NT2/D1 (cell line): ENCODE measurements around the gene CNOT10.
A peak's percentile ranks its signal among the peaks of the same experiment; 100 is the strongest.

Source experiments
- DNase-seq: peaks from one replicate; pipeline ENCODE4 v3.0.0-alpha.2; 2011; ENCODE audit warnings: low read depth, low spot score
- H3K27me3 ChIP-seq: 2 replicates; pipeline ENCODE4 v1.6.0; 2011; ENCODE audit warnings: mild to moderate bottlenecking; ENCODE audit not compliant: insufficient read length, insufficient read depth
- H3K36me3 ChIP-seq: 2 replicates; pipeline ENCODE4 v1.6.1; 2011; ENCODE audit warnings: mild to moderate bottlenecking, low read length, mixed read lengths; ENCODE audit not compliant: insufficient read depth, insufficient read length
- H3K4me1 ChIP-seq: 2 replicates; pipeline ENCODE4 v1.5.1; 2011; ENCODE audit not compliant: insufficient read depth, insufficient read length
- H3K4me3 ChIP-seq: 2 replicates; pipeline ENCODE4 v1.5.1; 2011; ENCODE audit warnings: low read depth; ENCODE audit not compliant: insufficient read length
- H3K9ac ChIP-seq: 2 replicates; pipeline ENCODE4 v1.6.0; 2011; ENCODE audit warnings: low read depth; ENCODE audit not compliant: insufficient read length
- H3K9me3 ChIP-seq: 2 replicates; pipeline ENCODE4 v1.5.1; 2011; ENCODE audit warnings: mild to moderate bottlenecking, low read length; ENCODE audit not compliant: insufficient read depth
- SUZ12 ChIP-seq: IDR thresholded peaks from 2 replicates; pipeline ENCODE4 v1.6.1; 2011; ENCODE audit not compliant: insufficient read length, insufficient read depth; ENCODE audit errors: extremely low read depth
- YY1 ChIP-seq: IDR thresholded peaks from 2 replicates; pipeline ENCODE4 v1.6.1; 2011; ENCODE audit not compliant: insufficient read length, insufficient read depth
- ZNF274 ChIP-seq: IDR thresholded peaks from 2 replicates; pipeline ENCODE4 v1.6.1; 2011; ENCODE audit warnings: mild to moderate bottlenecking, low read depth, low read length

The CNOT10 gene

GRCh38 chr3:32708672-32709283 is 23.8 kb downstream of the CNOT10 start:
- Histone ChIP-seq H3K36me3 (peaks cover 74% of the 10 kb centered on the region), H3K4me1 (no peaks in the 10 kb centered on the region), H3K9me3 (no peaks in the 10 kb centered on the region), H3K4me3 (no peak overlapping the region), H3K9ac (no peak overlapping the region), H3K27me3 (no peaks in the 10 kb centered on the region)
- DNase-seq: no peak
- TF ChIP-seq YY1: no peak
- TF ChIP-seq SUZ12: no peak
- TF ChIP-seq ZNF274: no peak

GRCh38 chr3:32709346-32709745 is 24.4 kb downstream of the CNOT10 start:
- no peak for DNase-seq
- TF ChIP-seq SUZ12 (no peak), YY1 (no peak), ZNF274 (no peak)
- Histone ChIP-seq H3K4me3 (no peak overlapping the region), H3K4me1 (no peaks in the 10 kb centered on the region), H3K27me3 (no peaks in the 10 kb centered on the region), H3K36me3 (peaks cover 74% of the 10 kb centered on the region), H3K9ac (no peak overlapping the region), H3K9me3 (no peaks in the 10 kb centered on the region)

DNA sequence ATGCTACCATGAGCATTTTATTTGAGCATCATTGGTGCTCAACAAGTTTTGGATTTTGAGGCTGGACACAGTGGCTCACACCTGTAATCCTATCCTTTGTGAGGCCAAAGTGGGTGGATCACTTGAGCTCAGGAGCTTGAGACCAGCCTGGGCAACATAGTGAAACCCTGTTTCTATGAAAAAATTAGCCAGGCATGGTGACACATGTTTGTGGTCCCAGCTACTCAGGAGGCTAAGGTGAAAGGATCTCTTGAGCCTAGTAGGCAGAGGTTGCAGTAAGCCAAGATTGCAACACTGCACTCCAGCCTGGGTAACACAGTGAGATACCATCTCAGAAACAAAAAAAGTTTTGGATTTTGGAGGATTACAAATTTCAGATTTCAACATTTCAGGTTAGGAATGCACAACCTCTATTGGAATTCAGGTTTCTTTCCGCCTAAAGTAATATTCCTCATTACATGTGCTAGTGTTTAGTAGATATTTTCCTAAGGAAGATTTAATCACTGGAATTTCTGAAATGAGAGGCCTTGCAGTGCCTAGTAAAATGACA is 27.6 kb downstream of the CNOT10 start:
- no peaks in the 10 kb centered on the region for H3K27me3 ChIP-seq
- no peak overlapping the region for H3K9ac ChIP-seq
- no peak for DNase-seq
- peaks cover 88% of the 10 kb centered on the region for H3K36me3 ChIP-seq
- H3K4me1 ChIP-seq: no peaks in the 10 kb centered on the region
- no peak overlapping the region for H3K4me3 ChIP-seq
- H3K9me3 ChIP-seq: no peaks in the 10 kb centered on the region
- TF ChIP-seq SUZ12: no peak

GRCh38 chr3:32713181-32713580 is 28.2 kb downstream of the CNOT10 start:
- H3K36me3 ChIP-seq: peaks cover 86% of the 10 kb centered on the region
- no peak overlapping the region for H3K4me3 ChIP-seq
- no peak for DNase-seq
- H3K9ac ChIP-seq: no peak overlapping the region
- no peaks in the 10 kb centered on the region for H3K4me1 ChIP-seq
- H3K27me3 ChIP-seq: no peaks in the 10 kb centered on the region
- TF ChIP-seq SUZ12: no peak
- no peak for TF ChIP-seq ZNF274
- no peaks in the 10 kb centered on the region for H3K9me3 ChIP-seq

GRCh38 chr3:32719335-32719734 is 34.3 kb downstream of the CNOT10 start:
- Histone ChIP-seq H3K9me3 (no peaks in the 10 kb centered on the region), H3K4me3 (no peak overlapping the region), H3K4me1 (no peaks in the 10 kb centered on the region), H3K36me3 (peaks cover 48% of the 10 kb centered on the region), H3K27me3 (no peaks in the 10 kb centered on the region), H3K9ac (no peak overlapping the region)
- TF ChIP-seq YY1 (no peak), SUZ12 (no peak), ZNF274 (no peak)
- DNase-seq: no peak

DNA sequence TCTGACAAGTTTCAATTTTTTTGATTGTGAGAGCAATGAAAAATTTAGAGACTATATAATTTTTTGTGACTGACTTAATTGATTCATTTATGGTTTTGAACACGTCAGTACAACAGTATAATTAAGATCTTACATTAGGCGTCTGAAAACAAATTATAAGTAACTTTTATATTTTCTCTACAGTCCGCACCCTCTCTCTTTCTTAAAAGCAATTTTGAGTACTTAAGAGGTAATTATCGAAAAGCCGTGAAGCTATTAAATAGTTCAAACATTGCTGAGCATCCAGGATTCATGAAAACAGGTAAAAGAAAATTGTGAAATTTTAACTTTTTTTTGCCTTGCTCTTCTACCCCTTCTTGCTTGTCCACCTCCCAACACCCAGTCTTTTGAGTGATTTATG is 34.9 kb downstream of the CNOT10 start:
- Histone ChIP-seq H3K9me3 (no peaks in the 10 kb centered on the region), H3K4me1 (no peaks in the 10 kb centered on the region), H3K36me3 (peaks cover 45% of the 10 kb centered on the region), H3K27me3 (no peaks in the 10 kb centered on the region), H3K9ac (no peak overlapping the region), H3K4me3 (no peak overlapping the region)
- no peak for DNase-seq
- no peak for TF ChIP-seq YY1
- TF ChIP-seq SUZ12: no peak
- TF ChIP-seq ZNF274: no peak

GRCh38 chr3:32725721-32726120 is 40.7 kb downstream of the CNOT10 start:
- Histone ChIP-seq H3K27me3 (no peaks in the 10 kb centered on the region), H3K9me3 (no peaks in the 10 kb centered on the region), H3K4me1 (peaks cover 2% of the 10 kb centered on the region), H3K4me3 (no peak overlapping the region), H3K9ac (no peak overlapping the region), H3K36me3 (peaks cover 48% of the 10 kb centered on the region)
- TF ChIP-seq YY1 (no peak), SUZ12 (no peak), ZNF274 (no peak)
- no peak for DNase-seq

DNA sequence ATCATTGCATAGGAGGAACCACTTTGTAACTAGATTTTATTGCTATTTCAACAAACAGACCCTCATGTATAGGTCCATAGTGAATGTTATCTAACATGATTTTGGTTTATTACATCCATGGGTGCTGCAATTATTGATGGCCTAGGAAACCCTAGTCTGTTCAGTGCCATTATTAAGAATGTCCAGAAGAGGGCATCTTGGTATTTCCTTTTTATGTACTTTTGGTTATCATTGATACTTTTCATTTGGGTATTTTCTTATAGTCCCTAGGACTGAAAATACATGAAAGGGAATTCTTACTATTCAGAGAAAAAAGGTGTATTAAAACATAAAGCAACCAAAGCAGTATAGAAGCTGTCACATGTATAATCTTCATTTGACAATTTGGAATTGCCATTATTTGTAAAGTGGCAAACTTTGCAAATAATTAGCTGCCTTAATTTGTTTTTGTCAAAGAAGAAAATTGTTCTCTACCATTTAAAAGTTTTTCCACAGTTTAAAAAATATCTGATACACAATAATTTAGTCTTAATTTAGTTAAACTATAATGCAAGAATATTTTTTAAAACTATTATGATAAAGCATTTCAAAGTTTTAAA is 48.7 kb downstream of the CNOT10 start:
- peaks cover 60% of the 10 kb centered on the region for H3K36me3 ChIP-seq
- peak; percentile 15 for DNase-seq

More for the DNA sequence above, 48.7 kb downstream of the CNOT10 start:
- Histone ChIP-seq H3K9ac (no peak overlapping the region), H3K4me3 (no peak overlapping the region), H3K4me1 (peaks cover 2% of the 10 kb centered on the region), H3K27me3 (no peaks in the 10 kb centered on the region), H3K9me3 (no peaks in the 10 kb centered on the region)
- TF ChIP-seq YY1 (no peak), ZNF274 (no peak), SUZ12 (no peak)
